ENCODE measurements around the gene ABCC5.

GRCh38 chr3:183911087-183911486, 106.6 kb downstream of the ABCC5 start:
- TF ChIP-seq CTCF (conservative IDR thresholded peaks at IDR 0.05) (no peak), ZFX (IDR thresholded peaks at IDR 0.05) (no peak)
